K562 (cell line): ENCODE measurements around the gene ZNF768. TPM values are rescaled to one million over a fixed set of nuclear protein-coding genes. Genes with fewer than 3 reads are reported as not detected.

Source experiments
- ARID2 ChIP-seq: fragments of 450-650 bp; IDR thresholded peaks from 2 replicates; pipeline ENCODE4 v1.6.1; 2017; ENCODE audit warnings: antibody characterized with exemption, mild to moderate bottlenecking
- ATF3 ChIP-seq, 2 experiments: fragments of 450-650 bp in 1 of 2; sonication (generic) in 1 of 2; formaldehyde crosslinking in 1 of 2; IDR thresholded peaks in 1 of 2; conservative IDR thresholded peaks in 1 of 2; 2 replicates each; pipeline versions ENCODE4 v1.6.1 to v1.8.1; 2016 to 2023; ENCODE audit warnings: mild to moderate bottlenecking in 2 of 2, moderate library complexity in 2 of 2, inconsistent platforms in 1 of 2, missing genetic modification reagents in 1 of 2
- ATF6 ChIP-seq: sonication (generic); formaldehyde crosslinking; IDR thresholded peaks from 2 replicates; pipeline ENCODE4 v1.4.0; 2020; ENCODE audit warnings: mild to moderate bottlenecking, missing genetic modification reagents
- BHLHE40 ChIP-seq: IDR thresholded peaks from 2 replicates; pipeline ENCODE4 v1.6.1; 2011; ENCODE audit warnings: low read length, improper control_type of control experiment
- ESRRB ChIP-seq: fragments of 250-450 bp; sonication (Bioruptor Pico); IDR thresholded peaks from 2 replicates; pipeline ENCODE4 v1.5.0; 2020; ENCODE audit warnings: mild to moderate bottlenecking, moderate library complexity, borderline replicate concordance
- FUS ChIP-seq: fragments of 200-400 bp; formaldehyde crosslinking; optimal IDR thresholded peaks from 2 replicates; pipeline ENCODE3; 2017; ENCODE audit warnings: low read depth, low read length
- HNRNPLL ChIP-seq: fragments of 200-400 bp; formaldehyde crosslinking; IDR thresholded peaks from 2 replicates; pipeline ENCODE4 v1.6.1; 2017; ENCODE audit warnings: low read length, low read depth, mild to moderate bottlenecking; ENCODE audit not compliant: poor library complexity, severe bottlenecking
- ILF3 ChIP-seq: fragments of 450-650 bp; IDR thresholded peaks from 2 replicates; pipeline ENCODE4 v1.6.1; 2018; ENCODE audit warnings: antibody characterized with exemption, mild to moderate bottlenecking, moderate library complexity, borderline replicate concordance
- KAT7 ChIP-seq: sonication (generic); formaldehyde crosslinking; IDR thresholded peaks from 2 replicates; pipeline ENCODE4 v1.8.0; 2022; ENCODE audit warnings: missing genetic modification reagents, mild to moderate bottlenecking, borderline replicate concordance
- KLF16 ChIP-seq: IDR thresholded peaks from 2 replicates; pipeline ENCODE4 v1.6.1; 2016; ENCODE audit warnings: antibody characterized with exemption
- NFATC3 ChIP-seq: fragments of 450-650 bp; IDR thresholded peaks from 2 replicates; pipeline ENCODE4 v1.6.1; 2017; ENCODE audit warnings: mild to moderate bottlenecking
- NR0B1 ChIP-seq: fragments of 450-650 bp; IDR thresholded peaks from one replicate; pipeline ENCODE4 v1.6.1; 2018; ENCODE audit warnings: mild to moderate bottlenecking, moderate library complexity; ENCODE audit not compliant: partially characterized antibody
- NUFIP1 ChIP-seq: fragments of 450-650 bp; IDR thresholded peaks from 2 replicates; pipeline ENCODE4 v1.6.1; 2018; ENCODE audit not compliant: partially characterized antibody
- RBM14 ChIP-seq: fragments of 200-400 bp; formaldehyde crosslinking; IDR thresholded peaks from 2 replicates; pipeline ENCODE4 v1.6.1; 2018; ENCODE audit warnings: low read depth, mild to moderate bottlenecking, low read length, moderate library complexity, borderline replicate concordance; ENCODE audit not compliant: insufficient read depth
- RFX7 ChIP-seq: fragments of 250-450 bp; sonication (Bioruptor Pico); IDR thresholded peaks from 2 replicates; pipeline ENCODE4 v1.5.1; 2021; ENCODE audit warnings: mild to moderate bottlenecking
- XRCC5 ChIP-seq: fragments of 200-400 bp; formaldehyde crosslinking; IDR thresholded peaks from 2 replicates; pipeline ENCODE4 v1.6.1; 2017; ENCODE audit warnings: low read depth, mild to moderate bottlenecking, low read length
- ZBTB9 ChIP-seq: fragments of 450-650 bp; formaldehyde crosslinking; IDR thresholded peaks from 2 replicates; pipeline ENCODE4 v1.4.0; 2020; ENCODE audit warnings: mild to moderate bottlenecking, moderate library complexity
- ZFP91 ChIP-seq: sonication (generic); formaldehyde crosslinking; IDR thresholded peaks from 2 replicates; pipeline ENCODE4 v1.8.0; 2022; ENCODE audit warnings: mild to moderate bottlenecking, missing genetic modification reagents
- ZNF165 ChIP-seq: fragments of 250-450 bp; sonication (Bioruptor Pico); IDR thresholded peaks from 2 replicates; pipeline ENCODE4 v1.4.0; 2020; ENCODE audit warnings: borderline replicate concordance
- ZNF668 ChIP-seq: fragments of 250-450 bp; sonication (Bioruptor Pico); IDR thresholded peaks from 2 replicates; pipeline ENCODE4 v1.8.0; 2022; ENCODE audit warnings: mild to moderate bottlenecking, inconsistent platforms
- ZNF79 ChIP-seq: fragments of 250-450 bp; sonication (Bioruptor Pico); IDR thresholded peaks from 2 replicates; pipeline ENCODE4 v1.4.0; 2020; ENCODE audit warnings: low read depth, mild to moderate bottlenecking, moderate library complexity
- polyA plus RNA-seq, 8 experiments: library from polyadenylated mRNA; depleted of rRNA in 4 of 8; stranded (reverse) in 5 of 8; unstranded in 3 of 8; fragments of >200 nt; fragmentation: Nextera tagmentation in 2 of 8; fragmentation: Illumina TruSeq in 1 of 8; extraction: Ambion mirVana in 2 of 8; extraction: Trizol in 1 of 8; gene quantifications; 2 replicates each; pipeline versions ENCODE4 v1.2.1 to v1.2.3, GENCODE V29; 2011 to 2014; ENCODE audit warnings: inconsistent platforms in 1 of 8, missing spikeins in 1 of 8
- total RNA-seq, 7 experiments: library from RNA; depleted of rRNA in 6 of 7; stranded (reverse); fragments of >200 nt in 6 of 7; fragmentation: Illumina TruSeq in 2 of 7; extraction: Trizol in 2 of 7; gene quantifications; 2 replicates each; pipeline versions ENCODE4 v1.2.1 to v1.2.3, GENCODE V29; 2011 to 2021; ENCODE audit warnings: low replicate concordance in 1 of 7

Gene ZNF768
- total and polyA plus RNA-seq, 9 of the 15 experiments (the other 6 are each of a cell fraction or from before 2014, with no cell fraction given): 0.13 to 50.7 (median 26.9) TPM

GRCh38 chr16:30535106-30535776 is 8.9 kb upstream of the ZNF768 start (continued):
- TF ChIP-seq ATF6 (CRISPR knock-in tag): no peak
- TF ChIP-seq ARID2: no peak
- TF ChIP-seq ILF3: no peak
- TF ChIP-seq NUFIP1: no peak
- no peak for TF ChIP-seq NR0B1
- TF ChIP-seq ZFP91 (CRISPR knock-in tag): no peak
- no peak for TF ChIP-seq RFX7
- no peak for TF ChIP-seq RBM14
- TF ChIP-seq ZNF79 (CRISPR knock-in tag): no peak
- 0 out of 2 replicates have a peak, but pooled peaks have one; percentile 10 for TF ChIP-seq KAT7 (CRISPR knock-in tag)
- TF ChIP-seq FUS: no peak
- TF ChIP-seq BHLHE40: no peak
- peak; percentile 4; the same call in 1 of the 2 replicates for TF ChIP-seq KLF16
- TF ChIP-seq ZNF165 (CRISPR knock-in tag): no peak
- no peak for TF ChIP-seq HNRNPLL
- no peak for TF ChIP-seq ATF3 (IDR thresholded peaks at IDR 0.05)
- 0 out of 2 replicates have a peak, but pooled peaks have one; percentile 18 for TF ChIP-seq ATF3 (CRISPR knock-in tag; conservative IDR thresholded peaks at IDR 0.05)
- no peak for TF ChIP-seq XRCC5
- no peak for TF ChIP-seq ZBTB9 (CRISPR knock-in tag)
- TF ChIP-seq ESRRB: no peak
- TF ChIP-seq NFATC3: no peak
- TF ChIP-seq ZNF668 (CRISPR knock-in tag): no peak
